HG03565 (cell line): ENCODE measurements around the gene DDX17.

Experiments used
- ATAC-seq: cut with Tn5 transposase; IDR thresholded peaks from one replicate; pipeline ENCODE4 v1.9.1; 2021; ENCODE audit warnings: mild to moderate bottlenecking, moderate library complexity; ENCODE audit not compliant: unreplicated experiment

The DDX17 gene

DNA sequence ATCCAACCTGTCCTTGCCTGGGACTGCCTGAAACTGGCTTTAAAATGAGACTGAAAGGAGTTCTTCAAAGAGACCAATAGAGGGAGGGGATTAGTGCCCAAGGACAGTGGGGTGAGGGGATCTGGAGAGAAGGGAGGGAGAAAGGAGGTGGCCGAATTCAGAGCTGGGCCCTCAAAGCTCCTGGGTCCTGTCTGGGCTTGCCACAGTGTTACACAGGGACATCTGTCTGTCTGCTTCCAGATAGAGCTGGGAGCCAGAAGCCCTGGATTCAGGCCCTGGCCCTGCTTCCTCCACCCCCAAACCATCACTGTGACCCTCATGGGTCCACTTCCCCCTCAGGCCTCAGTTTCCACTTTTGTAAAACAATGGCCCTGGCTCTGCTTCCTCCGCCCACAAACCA is 54.7 kb downstream of the DDX17 start:
- no peak for ATAC-seq

DNA sequence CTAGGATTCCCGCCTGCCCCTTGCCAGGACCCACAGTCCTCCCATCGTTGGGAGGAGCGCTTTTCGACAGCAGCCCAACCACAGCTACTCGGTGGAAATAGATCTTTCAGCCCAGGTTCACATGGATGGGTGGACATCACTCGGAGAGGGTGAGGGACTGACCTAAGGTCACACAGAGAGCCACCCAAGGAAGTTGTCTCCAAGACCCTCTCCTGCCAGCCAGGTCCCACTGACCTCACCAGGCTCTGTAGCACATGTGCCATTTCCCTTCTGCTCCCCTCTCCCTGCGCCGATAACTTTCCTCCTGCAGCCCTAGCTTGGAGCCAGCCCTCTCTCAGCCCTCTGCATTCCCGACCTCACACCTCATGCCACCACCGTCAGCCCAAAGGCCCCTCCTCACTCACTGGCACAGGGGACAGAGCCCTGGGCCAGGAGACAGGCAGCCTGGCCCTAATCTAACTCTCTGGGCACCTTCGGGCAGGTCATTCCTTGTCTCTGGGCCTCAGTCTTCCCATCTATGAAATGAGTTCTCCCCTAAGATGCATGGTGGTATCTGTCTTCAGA is 55.8 kb downstream of the DDX17 start:
- no peak for ATAC-seq

DNA sequence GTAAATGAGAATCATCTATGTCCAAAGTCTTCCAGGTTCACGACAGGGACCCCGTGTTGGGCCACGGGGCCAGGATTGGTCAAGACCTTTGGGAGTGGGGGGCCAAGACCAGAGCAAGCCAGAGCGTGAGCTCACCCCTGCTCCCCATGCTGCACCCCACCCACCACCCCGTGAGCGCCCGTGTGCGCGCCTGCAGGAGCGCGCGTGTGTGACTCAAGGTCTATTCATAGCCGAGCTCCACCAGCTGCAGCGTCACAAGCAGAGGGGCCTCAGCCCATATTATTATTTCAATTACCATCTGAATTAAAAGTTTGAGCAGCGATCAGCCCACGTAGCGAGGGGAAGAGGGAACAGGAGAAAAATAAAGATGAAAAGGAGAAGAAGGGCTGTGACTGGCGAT is 56.3 kb downstream of the DDX17 start:
- ATAC-seq = no peak

DNA sequence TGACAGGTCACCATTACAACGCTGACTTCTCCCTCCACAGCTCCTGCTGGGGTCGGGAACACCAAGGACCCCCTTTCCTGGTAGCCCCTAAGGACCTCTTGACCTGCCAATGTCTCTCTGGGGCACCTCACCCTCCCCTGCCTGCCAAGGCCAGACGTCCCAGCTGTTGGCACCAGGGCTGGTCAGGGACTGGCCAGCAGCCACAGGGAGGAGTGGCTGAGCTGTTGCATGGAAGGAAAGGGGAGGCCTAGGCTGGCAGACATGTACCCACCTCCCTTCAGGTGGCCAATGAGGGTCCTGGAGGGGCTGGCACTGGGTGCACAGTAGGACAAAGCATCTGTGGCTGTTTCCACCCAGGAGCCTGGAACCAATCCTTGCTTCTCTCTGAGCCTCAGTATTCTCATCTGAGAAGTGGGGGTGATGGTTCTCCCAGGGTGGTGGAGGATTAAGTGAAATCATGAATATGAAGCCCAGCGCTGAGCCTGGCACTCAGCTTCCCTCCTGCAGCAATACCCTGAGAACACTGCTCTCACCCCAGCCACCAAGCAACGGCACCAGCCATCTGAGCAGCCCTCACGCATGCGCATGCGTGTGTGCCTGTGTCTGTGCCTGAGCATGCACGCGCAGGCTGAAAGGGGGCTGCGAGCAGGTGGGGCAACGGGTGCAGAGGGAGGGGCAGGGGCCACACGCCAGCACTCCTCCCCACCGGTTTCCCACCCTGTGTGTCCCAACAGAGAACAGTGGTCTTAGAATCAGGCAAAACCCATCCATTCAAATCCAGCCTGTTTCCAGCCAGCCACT is 57.0 kb downstream of the DDX17 start:
- ATAC-seq = no peak

DNA sequence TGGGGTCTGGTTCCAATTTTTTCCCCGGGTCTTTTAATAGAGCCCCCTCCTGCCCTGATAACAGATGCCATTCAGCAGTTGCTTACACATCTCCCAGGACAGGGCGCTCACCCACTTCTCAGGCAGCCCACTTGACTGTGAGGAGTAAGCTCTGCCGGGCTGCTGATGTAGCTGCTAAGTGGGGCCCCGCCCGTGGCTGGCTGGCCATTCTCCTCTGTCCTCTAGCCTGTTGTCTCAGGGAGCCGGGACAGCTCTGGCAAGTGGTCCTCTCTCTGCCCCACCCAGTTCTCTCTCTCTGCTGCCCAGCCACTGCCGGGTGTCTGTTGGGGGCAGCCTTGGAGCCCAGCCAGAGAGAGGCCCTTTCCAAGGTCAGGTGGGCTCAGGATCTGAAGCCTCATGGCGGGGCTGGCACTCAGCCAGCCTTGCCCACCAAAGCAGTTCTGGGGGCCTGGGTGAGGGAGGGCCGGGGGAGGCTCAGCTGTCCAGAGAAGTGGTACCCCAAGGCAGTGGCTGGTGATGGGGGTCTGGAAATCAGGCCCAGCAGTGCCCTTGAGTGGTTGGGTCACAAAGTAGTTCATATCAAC is 60.0 kb downstream of the DDX17 start:
- no peak for ATAC-seq

DNA sequence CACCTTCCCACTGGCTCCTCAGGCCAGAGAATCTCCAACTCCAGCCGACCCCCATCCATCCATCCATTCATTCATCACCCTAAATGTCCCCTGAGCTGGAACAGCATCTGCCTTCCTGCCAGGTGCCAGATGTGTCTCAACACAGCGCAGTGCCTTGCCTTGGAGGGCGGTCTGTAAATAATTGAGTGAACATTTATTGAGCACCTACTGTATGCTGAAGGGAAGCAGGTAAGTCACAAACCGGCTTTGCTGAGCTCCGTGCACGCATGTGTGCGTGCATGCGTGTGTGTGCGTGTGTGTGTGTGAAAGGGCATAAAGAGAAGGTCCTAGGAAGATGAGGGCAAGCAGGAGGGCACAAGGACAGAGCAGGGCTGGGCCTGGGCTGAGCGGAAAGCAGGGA is 61.3 kb downstream of the DDX17 start:
- ATAC-seq = no peak

DNA sequence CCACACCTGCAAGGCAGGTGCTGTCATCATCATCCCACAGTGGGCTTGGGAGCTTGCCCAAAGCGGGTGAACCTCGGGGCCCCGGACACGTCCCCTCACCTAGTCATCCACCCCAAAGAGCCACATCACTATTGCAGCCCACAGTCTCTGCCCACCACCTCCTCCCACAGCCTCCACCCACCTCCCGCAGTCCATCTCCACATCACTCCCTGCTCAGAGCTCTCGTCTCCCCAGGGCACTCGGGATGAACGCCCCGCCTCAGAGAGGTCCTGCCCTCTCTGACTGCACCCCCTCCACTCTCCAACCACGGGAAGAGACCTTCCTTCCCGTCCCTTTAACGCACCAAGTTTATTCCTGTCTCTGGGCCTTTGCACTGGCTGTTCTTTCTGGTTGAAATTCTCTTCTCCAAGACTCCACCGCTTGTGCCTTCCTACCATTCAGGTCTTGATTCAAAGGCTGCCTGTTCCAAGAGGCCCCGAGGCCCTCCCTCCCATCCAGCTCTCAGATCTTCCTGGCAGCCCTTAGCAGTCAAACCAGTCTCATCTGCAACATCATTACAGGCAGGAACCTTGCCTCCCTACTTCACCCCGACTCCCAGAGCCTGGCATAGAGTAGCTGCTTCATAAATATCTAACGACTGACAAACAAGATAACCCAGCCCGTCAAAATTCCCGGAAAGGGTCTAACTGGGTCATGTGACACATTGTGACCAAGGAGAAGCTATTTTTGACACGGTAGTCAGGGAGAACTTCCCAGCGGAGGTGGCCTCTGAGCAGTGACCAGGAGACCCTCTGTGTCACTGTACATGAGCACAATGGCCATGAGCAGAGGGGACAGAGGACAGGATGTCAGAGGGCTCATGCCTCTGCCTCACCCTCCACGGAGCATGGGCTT is 62.2 kb downstream of the DDX17 start:
- ATAC-seq = no peak

DNA sequence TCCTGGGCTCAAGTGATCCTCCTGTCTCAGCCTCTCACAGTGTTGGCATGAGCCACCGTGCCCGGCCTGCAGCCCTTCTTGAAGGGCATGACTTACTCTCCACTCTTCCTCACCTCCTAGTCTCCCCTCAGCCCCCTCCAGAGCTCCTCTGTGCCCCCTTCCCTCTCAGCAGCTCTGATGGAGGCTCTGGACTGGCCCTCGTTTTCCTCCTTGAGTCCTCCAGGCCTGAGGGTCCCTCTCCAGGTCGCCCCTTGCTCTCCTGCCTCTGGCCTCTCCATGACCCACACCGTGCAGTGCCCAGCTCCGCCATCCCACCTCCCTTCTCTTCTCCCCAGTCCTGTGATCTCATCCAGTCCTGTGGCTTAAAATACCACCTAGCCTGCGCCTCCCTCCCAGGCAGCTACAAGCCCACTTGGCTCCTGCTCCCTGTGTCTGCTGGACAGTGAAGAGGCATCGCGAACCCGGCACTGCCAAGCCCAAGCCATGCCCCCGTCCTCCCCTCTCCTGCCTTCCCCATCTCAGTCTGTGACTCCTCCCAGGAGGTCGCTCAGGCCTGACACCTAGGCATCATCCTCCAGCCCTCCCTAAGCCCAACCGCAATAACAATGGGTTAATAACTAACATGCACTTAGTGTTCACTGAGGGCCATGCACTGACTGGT is 63.0 kb downstream of the DDX17 start:
- ATAC-seq = no peak

DNA sequence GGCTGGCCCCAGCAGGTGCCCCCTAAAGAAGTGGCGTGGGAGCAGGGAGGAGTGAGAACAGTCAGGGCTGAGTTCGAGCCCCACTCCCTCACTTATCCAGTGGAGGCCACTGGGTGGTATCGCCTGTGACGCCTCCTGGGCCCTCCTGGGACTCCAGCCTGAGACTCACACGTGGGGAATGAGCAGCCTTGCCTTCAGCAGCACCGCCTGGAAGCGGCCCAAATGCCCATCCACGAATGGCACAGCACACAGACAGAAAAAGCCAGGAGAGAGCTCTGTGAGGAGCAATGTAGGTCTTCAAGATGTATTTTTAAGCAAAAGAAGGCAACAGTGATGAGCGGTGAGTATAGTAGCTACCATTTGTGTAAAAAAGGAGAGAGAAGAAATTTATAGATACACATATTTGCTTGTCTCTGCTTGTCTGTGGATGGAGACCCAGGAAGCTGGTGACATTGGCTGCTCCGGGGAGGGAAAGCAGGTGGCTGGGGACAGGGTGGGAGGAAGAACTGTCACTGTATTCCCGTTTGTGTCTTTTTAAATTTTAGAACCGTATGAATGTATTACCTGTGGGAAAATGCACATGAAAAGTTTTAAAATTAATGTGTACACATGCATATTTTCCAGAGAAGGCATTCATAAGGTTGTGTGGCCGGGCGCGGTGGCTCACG is 64.4 kb downstream of the DDX17 start:
- no peak for ATAC-seq

DNA sequence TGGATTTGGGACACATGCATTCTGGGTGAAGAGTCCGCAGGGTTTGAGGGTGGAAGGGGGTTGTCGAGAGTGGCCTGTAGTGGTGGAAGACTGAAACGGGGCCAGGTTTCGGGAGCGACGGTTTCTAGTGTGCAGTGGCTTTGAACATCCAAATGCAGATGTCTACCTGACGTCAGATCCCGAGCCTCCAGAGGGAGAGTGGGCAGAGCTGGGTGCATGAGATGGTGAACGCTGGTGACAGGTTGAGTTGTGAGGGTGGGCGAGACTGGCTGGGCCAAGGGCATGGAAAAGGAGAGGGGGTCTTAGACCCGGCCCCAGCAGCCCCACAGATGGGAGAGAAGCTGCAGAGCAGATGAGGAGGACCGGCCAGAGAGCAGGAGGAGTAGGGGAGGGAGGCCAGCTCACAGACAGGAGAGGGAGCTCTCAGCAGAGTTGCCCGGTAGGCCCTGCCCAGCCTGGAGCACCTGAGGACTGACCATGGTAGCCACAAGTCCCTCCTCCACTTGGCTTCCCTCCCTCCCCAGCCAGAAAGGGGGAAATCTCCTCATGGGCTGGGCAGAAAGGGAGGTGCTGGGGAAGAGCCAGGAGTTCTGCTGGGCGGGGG is 65.3 kb downstream of the DDX17 start:
- ATAC-seq = no peak

DNA sequence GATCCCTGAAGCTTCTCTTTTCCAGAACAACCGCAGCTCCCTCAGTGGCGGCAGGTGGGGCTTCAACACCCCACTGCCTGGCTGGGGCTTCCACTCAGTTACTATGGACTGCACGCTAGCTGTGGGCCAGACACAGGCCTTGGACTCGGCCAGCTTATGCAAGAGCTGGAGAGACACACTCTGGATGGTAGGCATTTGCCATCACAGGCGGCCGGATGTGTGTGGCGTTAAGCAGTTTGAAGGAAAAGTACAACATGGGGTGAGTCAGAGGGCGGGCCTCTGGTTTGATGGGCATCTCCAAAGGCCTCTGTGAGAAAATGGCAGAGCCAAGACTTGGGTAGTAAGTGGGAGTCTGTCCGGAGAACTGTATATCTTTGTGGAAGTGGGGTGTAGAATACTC is 68.7 kb downstream of the DDX17 start:
- ATAC-seq = no peak

DNA sequence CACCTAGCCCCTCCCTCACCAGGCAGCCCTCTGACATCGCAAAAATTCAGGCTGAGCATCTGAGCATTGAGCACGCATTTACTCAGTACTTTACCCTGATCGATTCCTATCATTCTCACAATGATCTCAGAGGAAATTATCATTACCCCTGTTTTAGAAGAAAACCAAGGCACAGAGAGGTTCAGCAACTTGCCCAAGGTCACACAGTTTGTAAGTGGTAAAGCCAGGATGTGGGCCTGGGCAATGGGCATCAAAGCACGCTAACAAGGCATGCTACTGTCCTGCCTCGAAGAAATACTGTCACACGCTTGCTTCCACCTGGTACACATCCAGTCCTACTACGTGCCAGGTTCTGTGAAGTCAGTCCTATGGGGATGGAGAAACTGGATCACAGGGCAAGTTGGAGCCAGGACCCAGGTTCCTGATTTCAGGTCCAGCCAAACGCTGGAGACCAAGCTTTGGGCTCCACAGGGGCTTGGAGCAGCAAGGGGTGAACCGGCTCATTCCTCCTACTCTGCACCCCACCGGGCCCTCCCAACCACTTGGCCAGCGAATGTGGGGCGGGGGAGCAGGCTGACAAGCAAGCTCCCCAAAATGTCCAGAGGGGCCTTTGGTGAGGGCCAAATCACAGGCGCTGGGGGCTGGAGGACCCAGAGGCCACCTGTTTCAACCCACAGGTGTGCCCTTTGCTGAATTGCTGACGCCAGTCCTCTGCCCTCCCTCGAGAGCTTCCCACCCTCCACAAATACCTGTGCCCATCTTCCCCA is 69.3 kb downstream of the DDX17 start:
- ATAC-seq = no peak

DNA sequence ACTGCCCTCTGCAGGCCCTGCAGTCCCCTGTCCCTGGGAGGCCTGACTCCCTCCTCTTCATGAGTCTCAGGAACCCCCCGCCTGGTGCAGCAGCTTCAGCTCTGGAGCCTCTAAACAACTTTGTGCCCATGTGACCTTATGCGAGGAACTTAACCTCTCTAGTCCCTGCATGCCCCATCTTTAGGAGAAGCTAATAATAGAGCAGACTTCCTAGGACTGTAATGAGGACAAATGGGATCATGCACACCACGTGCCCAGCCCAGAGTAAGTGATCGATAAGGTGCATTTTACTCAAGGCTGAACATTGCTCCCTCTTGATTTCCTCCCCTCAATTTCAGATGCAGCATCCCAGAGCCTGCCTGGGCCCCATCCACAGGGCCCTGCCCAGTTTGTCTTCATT is 70.1 kb downstream of the DDX17 start:
- ATAC-seq = no peak

DNA sequence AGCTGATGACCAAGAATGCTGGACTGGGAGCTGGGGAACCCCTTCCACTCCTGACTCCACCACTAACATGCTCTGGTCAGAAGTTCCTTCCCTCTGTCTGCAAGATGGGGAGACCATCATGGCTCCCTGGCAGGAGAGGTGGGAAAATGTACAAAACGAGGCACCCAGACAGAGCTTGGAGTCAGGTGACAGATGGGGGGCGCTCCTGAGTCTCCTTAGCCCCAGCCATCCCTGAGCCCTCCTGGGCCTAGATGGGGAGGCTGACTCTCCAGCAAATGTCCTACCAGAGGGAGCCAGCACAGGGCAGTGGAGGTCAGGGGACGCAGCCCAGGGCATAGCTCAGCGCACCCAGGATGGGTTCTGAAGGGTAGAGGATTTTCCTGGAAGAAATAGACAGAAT is 71.1 kb downstream of the DDX17 start:
- no peak for ATAC-seq

DNA sequence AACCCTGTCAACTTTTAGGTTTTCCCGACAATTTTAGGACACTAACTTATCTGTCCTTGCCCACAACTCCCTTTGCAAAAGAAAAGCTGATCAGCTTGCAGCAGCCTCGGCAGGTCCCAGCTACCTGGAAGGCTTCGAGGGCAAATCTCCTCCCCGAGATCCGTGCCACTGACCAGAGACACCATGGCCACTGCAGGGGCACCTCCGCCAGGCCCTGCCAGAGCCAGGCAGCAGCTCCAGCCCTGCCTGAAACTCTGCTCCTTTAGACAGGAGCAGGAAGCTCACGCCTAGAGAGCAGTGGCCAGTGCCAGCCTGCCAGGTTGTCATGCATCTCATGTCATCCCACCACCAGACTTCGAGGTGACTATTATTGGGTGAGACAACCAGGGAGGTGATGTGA is 72.2 kb downstream of the DDX17 start:
- ATAC-seq = no peak
